Progenitor cell of endocrine pancreas (in vitro differentiated cells): ENCODE results near the gene FBXL15. TPM values are rescaled to one million over a fixed set of nuclear protein-coding genes. Genes with fewer than 3 reads are reported as not detected.
A peak's percentile ranks its signal among the peaks of the same experiment; 100 is the strongest.

ENCODE experiments used
- DNase-seq: peaks from one replicate; pipeline ENCODE4 v3.0.0; 2021; ENCODE audit warnings: low spot score; ENCODE audit not compliant: unreplicated experiment
- H3K27ac Mint-ChIP-seq: 2 replicates; pipeline ENCODE4 v1.8.0; 2021; ENCODE audit warnings: mild to moderate bottlenecking, moderate library complexity, mixed read lengths
- H3K27me3 Mint-ChIP-seq: 2 replicates; pipeline ENCODE4 v1.8.0; 2021; ENCODE audit warnings: mixed read lengths
- H3K36me3 Mint-ChIP-seq: 2 replicates; pipeline ENCODE4 v1.8.0; 2022; ENCODE audit warnings: mixed read lengths; ENCODE audit not compliant: insufficient read depth
- H3K4me1 Mint-ChIP-seq: 2 replicates; pipeline ENCODE4 v1.8.0; 2021; ENCODE audit warnings: low read depth, mixed read lengths
- H3K4me3 Mint-ChIP-seq: 2 replicates; pipeline ENCODE4 v1.8.0; 2021; ENCODE audit warnings: low read depth, mild to moderate bottlenecking, moderate library complexity, mixed read lengths
- H3K9me3 Mint-ChIP-seq: 2 replicates; pipeline ENCODE4 v1.8.0; 2021; ENCODE audit warnings: low read depth, mixed read lengths
- total RNA-seq: library from RNA; stranded (reverse); gene quantifications from 2 replicates; pipeline ENCODE4 v1.2.1, GENCODE V29; 2021
- TF ChIP-seq, protein P1 (sequence below): fragments of 200-600 bp; sonication (generic); IDR thresholded peaks from one replicate; pipeline ENCODE4 v1.5.0; 2021; ENCODE audit warnings: antibody characterized with exemption, mild to moderate bottlenecking; ENCODE audit not compliant: unreplicated experiment

Gene FBXL15
- total RNA-seq, 1 donor from 2014 or later = 14.0 TPM

DNA sequence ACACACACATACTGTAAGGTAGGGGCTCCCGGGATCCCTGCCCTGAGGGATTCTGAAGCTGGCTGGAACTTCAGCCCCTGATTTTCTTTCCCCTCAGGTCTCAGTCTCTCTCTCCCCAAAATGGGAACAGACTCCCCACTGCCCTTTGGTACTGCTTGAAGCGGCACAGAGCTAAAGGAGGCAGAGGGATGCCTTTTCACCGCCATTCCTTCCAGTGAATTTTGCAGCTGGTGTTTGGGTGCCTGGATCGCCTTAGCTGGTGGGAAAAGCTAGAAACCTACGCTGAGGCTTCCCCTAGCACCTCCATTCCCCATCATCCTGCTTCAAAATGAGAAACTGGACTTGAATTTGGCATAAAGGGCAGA, 14.5 kb downstream of the FBXL15 start:
- no peak for DNase-seq
- Mint-ChIP-seq H3K27ac (no peak overlapping the region), H3K4me1 (peaks cover 8% of the 10 kb centered on the region), H3K4me3 (no peak overlapping the region), H3K27me3 (peaks cover 23% of the 10 kb centered on the region), H3K36me3 (no peaks in the 10 kb centered on the region), H3K9me3 (no peaks in the 10 kb centered on the region)
- TF ChIP-seq, protein P1, sequence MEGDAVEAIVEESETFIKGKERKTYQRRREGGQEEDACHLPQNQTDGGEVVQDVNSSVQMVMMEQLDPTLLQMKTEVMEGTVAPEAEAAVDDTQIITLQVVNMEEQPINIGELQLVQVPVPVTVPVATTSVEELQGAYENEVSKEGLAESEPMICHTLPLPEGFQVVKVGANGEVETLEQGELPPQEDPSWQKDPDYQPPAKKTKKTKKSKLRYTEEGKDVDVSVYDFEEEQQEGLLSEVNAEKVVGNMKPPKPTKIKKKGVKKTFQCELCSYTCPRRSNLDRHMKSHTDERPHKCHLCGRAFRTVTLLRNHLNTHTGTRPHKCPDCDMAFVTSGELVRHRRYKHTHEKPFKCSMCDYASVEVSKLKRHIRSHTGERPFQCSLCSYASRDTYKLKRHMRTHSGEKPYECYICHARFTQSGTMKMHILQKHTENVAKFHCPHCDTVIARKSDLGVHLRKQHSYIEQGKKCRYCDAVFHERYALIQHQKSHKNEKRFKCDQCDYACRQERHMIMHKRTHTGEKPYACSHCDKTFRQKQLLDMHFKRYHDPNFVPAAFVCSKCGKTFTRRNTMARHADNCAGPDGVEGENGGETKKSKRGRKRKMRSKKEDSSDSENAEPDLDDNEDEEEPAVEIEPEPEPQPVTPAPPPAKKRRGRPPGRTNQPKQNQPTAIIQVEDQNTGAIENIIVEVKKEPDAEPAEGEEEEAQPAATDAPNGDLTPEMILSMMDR = no peak

DNA sequence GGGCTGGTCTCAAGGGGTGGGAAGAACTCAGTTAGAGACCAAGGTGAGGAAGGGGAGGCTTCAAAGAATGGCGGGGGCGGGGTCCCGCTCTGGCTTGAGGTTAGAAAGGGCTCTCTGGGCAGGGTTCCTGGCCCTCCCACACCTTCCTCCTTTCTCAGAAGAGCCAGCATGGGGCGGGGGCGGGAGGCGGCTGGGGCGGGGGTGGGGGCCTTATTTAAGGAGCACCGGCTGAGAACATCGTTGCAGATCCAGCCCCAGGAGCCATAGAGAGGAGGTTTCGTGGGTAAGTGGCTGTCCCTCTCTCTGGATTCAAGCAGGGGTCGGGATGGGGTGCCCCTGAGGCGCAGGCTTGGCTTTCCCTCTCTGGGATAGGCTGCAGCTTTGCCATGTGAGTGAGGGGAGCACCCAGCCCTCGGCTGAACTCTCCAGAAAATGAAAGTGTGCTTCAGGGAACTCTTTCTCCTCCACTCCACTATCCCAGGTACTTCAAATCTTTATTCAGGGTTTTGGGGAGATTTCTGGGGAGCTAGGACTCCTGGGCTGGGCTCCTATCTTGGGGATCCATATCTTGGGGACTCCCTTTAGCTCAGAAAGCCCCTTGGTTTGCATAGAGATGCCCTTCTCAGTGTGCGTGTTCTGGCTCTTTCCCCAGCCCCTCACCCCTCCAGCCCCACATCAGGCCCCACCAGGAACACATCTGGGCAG, 15.0 kb downstream of the FBXL15 start:
- TF ChIP-seq, protein P1 = no peak
- no peaks in the 10 kb centered on the region for H3K9me3 Mint-ChIP-seq
- no peak for DNase-seq
- no peak overlapping the region for H3K27ac Mint-ChIP-seq
- H3K4me1 Mint-ChIP-seq = peaks cover 8% of the 10 kb centered on the region
- peaks cover 23% of the 10 kb centered on the region for H3K27me3 Mint-ChIP-seq
- H3K4me3 Mint-ChIP-seq = no peak overlapping the region
- H3K36me3 Mint-ChIP-seq = no peaks in the 10 kb centered on the region

DNA sequence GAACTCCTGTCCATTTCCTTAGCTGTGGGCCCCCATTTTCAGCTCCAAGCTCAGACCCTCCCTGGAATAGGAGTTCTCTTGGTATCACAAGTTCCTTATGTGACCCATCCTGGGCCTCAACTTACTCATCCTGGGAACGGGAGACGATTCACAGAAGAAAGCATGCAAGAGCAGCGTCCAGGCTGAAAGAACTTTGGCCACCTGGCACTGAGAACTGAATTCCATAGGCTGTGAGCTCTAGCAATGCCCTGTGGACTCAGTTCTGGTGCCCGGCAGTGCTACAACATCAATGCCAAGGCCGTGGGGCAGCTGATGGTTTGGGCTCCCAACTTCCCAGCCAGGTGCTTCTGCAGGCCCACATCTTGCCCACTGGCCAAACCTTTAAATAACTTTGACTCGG, 15.7 kb downstream of the FBXL15 start:
- Mint-ChIP-seq H3K36me3 (no peaks in the 10 kb centered on the region), H3K4me1 (peaks cover 8% of the 10 kb centered on the region), H3K9me3 (no peaks in the 10 kb centered on the region), H3K27me3 (peaks cover 23% of the 10 kb centered on the region), H3K4me3 (no peak overlapping the region), H3K27ac (peak overlapping the region; percentile 57)
- no peak for DNase-seq
- TF ChIP-seq, protein P1 = no peak

DNA sequence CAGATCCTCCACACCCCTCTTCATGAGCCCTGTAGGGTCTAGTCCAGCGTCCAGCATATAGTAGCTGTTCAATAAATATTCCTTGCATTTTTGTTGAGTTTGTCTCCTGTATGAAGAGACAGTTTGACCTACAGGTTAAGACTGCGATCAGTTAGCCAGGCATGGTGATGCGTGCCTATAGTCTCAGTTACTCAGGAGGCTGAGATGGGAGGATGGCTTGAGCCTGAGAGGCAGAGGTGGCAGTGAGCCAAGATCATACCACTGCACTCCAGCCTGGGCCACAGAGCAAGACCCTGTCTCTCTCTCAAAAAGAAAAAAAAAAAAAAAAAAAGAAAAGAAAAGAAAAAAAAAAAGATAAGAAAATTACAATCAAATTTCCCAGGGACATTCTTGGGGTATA, 16.9 kb downstream of the FBXL15 start:
- no peaks in the 10 kb centered on the region for H3K36me3 Mint-ChIP-seq
- H3K4me3 Mint-ChIP-seq = no peak overlapping the region
- peaks cover 23% of the 10 kb centered on the region for H3K27me3 Mint-ChIP-seq
- no peak for DNase-seq
- H3K4me1 Mint-ChIP-seq = peaks cover 2% of the 10 kb centered on the region
- TF ChIP-seq, protein P1 = no peak
- H3K9me3 Mint-ChIP-seq = no peaks in the 10 kb centered on the region
- H3K27ac Mint-ChIP-seq = no peak overlapping the region

DNA sequence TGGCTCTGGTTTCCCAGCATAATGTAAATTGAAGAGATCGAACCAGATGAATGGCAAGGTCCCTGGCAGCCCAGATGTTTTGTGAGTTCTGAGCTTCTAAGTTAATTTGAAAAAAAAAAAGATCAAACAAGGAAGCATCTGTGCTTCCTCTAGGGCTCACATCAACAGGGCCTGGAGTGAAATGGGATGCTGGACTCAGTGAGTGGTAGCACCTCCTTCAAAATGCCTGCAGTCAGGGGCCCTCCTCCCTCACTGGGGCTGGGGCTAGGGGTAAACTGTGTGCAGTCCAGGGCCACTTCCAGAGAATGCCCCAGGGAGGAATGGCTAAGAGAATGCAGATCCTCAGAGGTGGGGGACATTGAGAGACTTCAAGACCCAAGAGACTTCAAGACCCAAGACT, 17.7 kb downstream of the FBXL15 start:
- peaks cover 2% of the 10 kb centered on the region for H3K4me1 Mint-ChIP-seq
- no peak for DNase-seq
- H3K4me3 Mint-ChIP-seq = no peak overlapping the region
- no peaks in the 10 kb centered on the region for H3K36me3 Mint-ChIP-seq
- peaks cover 23% of the 10 kb centered on the region for H3K27me3 Mint-ChIP-seq
- no peak overlapping the region for H3K27ac Mint-ChIP-seq
- H3K9me3 Mint-ChIP-seq = no peaks in the 10 kb centered on the region
- TF ChIP-seq, protein P1 = no peak
